ENCODE measurements around the gene GGPS1.
"Not testable (repeated sequence)": the region's sequence is repeated elsewhere in the genome, so short reads cannot be mapped to it uniquely, and the experiment has no call there.

Gene GGPS1

DNA sequence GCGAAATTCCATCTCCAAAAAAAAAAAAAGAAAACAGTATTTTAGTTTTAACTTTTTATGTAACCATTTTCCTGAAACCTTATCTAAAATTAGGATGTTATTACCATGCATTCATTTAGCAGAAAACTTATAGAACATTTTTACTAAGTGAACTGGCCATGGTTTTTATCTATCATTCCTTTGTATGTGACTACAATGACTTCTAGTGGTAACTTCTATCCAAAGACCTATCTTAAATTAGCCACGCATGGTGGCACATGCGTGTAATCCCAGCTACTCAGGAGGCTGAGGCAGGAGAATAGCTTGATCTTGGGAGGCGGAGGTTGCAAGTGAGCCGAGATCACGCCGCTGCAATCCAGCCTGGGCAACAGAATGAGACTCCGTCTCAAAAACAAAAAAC lies 11.4 kb downstream of the GGPS1 start:
- DNase-seq (ENCODE audit: low read depth, low spot score), result no peak

DNA sequence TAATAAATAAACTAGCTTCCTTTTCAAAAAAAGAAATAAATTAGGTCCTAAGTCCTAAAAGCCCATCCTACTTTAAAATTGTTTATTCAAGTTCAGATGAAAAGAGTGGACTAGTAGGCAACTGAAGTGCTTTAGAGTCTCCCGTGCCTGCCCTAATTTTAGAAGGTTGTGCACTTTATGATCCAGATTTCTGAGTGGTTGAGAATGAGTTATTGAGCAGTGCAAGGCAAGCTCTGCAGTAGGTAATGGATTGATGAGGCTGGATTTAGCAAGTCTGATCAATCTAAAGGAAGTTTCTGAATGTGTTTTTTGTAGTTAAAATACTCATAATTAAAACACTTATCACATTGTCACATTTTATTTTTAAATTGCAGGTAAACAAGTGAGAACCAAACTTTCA lies 13.0 kb downstream of the GGPS1 start:
- no peak for DNase-seq (ENCODE audit: low read depth, low spot score)

DNA sequence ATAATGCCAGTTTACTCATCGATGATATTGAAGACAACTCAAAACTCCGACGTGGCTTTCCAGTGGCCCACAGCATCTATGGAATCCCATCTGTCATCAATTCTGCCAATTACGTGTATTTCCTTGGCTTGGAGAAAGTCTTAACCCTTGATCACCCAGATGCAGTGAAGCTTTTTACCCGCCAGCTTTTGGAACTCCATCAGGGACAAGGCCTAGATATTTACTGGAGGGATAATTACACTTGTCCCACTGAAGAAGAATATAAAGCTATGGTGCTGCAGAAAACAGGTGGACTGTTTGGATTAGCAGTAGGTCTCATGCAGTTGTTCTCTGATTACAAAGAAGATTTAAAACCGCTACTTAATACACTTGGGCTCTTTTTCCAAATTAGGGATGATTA lies 13.7 kb downstream of the GGPS1 start:
- no peak for DNase-seq (ENCODE audit: low read depth, low spot score)

- DNase-seq (ENCODE audit: low read depth, low spot score), result no peak
These were observed 14.1 kb downstream of the GGPS1 start for GRCh38 chr1:235342471-235342870.

GRCh38 chr1:235343726-235344125 lies 15.4 kb downstream of the GGPS1 start:
- DNase-seq (ENCODE audit: low read depth, low spot score), result no peak

- DNase-seq (ENCODE audit: low read depth, low spot score), result no peak
These were observed 23.1 kb downstream of the GGPS1 start for GRCh38 chr1:235351441-235351840.

DNA sequence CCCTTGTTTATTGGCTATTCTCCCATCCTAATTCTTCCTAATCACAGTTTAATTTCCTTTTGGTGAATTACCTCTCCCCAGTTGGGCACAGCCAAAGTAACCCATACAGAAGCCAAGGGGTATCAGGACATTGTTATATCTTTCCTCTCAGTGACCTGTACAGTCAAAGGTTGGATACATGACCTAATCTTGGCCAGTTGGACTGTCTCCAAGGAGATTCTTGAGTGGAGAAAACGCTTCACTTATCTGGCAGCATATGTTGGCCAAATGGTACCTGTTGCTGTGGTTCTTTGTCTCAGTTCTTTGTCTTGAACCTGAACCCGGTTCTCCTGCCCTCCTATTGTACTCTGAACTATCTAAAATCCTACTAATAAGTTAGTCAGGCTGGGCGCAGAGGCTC lies 23.5 kb downstream of the GGPS1 start:
- no peak for DNase-seq (ENCODE audit: low read depth, low spot score)

DNA sequence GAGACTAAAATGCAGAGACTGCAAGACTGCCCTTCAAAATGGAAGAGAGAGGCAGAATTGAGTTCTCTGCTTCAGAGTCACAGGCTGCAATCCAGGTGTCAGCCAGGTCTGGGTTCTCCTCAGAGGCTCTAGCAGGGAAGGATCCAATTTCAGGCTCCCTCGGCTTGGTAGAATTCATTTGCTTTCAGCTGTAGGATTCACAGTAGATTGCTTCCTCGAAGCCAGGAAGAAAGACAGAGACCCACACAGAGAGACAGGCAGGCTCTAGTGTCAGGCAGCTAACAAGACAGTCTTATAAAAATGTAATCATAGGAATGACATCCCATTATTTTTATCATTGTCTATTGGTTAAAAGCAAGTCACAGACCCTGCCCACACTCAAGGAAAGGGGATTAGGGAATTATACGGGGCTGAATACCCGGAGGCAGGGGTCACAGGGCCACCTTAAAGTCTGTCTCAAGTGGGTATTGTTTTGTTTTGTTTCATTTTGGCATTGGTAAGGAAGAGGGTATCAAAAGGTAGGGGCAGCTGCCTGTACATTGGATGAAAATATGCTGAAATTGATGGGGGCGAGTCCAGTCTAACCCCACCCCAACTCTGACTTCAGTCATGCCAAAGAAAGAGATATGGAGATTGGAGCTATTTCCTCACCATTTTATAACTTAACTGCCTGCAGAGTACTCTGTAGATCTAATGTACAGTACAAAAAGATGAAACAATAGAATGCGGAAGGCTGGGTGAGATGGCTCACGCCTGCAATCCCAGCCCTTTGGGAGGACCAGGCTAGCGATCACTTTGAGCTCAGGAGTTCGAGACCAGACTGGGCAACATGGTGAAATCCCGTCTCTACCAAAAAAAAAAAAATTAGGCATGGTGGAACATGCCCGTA lies 29.4 kb downstream of the GGPS1 start:
- DNase-seq (ENCODE audit: low read depth, low spot score), result peak; percentile 48

DNA sequence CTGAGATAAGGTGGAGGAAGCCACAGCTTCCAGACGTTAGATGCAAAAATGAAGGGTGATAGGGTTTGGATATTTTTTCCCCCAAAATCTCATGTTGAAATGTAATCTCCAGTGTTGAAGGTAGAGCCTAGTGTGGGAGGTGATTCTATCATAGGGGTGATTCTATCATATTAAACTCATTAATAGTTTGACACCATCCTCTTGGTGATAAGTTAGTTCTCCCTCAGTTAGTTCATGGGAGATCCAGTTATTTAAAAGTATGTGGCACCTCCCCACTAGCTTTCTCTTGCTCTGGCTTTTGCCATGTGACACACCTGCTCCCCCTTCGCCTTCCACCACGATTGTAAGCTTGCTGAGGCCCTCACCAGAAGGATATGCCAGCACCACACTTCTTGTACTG lies 30.5 kb downstream of the GGPS1 start:
- no peak for DNase-seq (ENCODE audit: low read depth, low spot score)

GRCh38 chr1:235364189-235364588 lies 35.8 kb downstream of the GGPS1 start:
- not testable (repeated sequence) for DNase-seq (ENCODE audit: low read depth, low spot score)

DNA sequence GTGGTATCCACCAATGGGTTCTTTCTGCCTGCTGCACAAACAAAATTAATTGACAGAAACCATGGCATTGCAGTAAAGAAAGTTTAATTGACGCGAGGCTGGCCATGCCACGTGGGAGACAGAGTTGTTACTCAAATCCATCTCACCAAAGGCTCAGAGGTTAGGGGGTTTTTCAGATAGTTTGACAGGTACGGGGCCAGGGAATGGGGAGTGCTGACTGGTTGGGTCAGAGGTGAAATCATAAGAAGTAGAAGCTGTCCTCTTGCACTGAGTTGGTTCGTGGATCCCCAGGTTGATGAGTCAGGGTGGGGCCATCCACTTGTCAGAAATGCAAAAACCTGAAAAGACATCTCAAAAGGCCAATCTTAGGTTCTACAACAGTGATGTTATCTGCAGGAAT lies 37.9 kb downstream of the GGPS1 start:
- no peak for DNase-seq (ENCODE audit: low read depth, low spot score)

DNA sequence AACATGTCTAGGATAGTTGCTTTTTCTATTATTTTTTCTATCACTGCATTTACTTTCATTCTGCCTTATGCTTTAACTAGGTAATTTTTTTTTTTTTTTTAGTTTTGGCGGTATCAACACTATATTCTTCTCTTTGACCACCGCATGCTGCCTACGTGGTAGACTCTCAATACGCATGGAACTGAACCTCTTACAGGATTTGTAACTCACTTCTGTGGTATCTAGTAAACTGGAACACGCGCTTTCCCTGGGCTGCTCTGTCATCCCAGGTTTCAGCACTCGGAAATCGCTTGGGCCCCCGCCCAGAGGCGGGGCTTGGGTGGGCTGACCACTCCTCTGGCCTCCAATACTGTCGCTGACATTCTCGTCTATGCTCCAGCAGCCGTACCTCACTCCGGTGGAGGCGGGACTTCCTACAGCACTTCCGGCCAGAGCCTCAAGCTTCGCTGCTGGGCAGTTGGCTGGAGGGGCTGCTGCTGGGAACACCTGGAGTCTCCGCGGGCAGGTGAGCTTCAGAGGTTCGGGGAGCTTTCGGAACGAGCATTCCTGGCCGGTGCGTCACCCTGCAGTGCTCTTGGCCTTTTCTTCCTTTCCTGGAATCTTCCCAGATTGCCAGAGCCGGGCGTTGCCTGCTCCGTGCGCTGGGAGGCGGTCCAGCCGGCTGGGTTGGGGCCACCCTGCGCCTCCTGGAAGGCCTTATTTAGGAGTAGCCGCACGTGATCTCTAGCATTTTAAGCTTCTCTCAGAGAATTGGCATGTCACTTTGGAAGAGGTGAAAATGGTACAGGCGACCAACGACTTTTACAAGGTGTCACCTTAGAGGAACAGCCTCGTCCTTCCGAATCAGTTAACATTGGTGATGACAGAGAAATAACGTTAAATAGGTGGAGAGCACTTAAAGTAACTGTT lies 38.9 kb downstream of the GGPS1 start, which contains the start of gene TBCE:
Gene TBCE (plus strand): TSS at position 428 of the 909 bp plus-strand sequence. CDS start 12,623 bp downstream, outside the sequence.
- peak; percentile 98 for DNase-seq (ENCODE audit: low read depth, low spot score)

DNA sequence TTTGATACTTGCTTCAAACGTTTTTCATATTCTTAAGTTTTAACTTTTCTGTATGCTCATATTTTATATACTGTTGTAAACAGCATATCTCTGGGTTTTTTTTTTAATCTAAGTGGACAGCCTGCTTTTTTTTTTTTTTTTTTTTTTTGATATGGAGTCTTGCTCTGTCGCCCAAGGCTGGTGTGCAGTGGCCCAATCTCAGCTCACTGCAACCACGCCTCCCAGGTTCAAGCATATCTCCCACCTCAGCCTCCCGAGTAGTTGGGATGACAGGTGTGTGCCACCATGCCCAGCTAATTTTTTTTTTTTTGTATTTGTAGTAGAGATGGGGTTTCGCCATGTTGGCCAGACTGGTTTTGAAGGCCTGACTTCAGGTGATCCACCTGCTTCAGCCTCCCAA lies 40.1 kb downstream of the GGPS1 start:
- no peak for DNase-seq (ENCODE audit: low read depth, low spot score)

GRCh38 chr1:235369802-235370201 lies 41.4 kb downstream of the GGPS1 start:
- no peak for DNase-seq (ENCODE audit: low read depth, low spot score)

DNA sequence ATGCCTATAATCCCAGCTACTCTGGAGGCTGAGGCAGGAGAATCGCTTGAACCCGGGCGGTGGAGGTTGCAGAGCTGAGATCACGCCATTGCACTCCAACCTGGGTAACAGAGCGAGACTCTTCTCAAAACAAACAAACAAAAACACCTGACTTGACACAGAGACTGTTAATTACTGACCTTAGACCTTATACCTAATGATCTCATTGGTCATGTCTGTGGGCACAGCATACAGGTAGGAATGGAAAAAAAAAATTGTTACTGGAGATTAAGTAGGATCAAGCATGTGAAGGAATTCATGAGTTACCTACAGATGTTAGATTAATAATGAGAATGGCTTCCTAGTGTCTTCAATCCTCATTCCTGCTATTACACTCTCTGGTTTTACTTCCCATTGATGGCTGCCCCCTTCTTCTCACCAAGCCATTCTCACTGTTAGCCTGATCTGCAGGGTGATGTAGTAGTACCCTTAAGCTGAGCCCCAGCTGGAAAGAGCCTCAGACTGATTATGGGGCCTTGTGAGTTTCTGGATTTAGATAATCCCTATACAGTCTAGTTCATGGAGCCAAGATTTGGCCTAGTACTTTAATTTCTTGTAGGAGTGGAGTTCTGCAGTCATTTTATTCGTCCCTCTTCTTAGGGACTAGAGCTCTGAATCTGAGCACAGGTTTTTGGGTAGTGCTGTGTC lies 47.7 kb downstream of the GGPS1 start:
- no peak for DNase-seq (ENCODE audit: low read depth, low spot score)

DNA sequence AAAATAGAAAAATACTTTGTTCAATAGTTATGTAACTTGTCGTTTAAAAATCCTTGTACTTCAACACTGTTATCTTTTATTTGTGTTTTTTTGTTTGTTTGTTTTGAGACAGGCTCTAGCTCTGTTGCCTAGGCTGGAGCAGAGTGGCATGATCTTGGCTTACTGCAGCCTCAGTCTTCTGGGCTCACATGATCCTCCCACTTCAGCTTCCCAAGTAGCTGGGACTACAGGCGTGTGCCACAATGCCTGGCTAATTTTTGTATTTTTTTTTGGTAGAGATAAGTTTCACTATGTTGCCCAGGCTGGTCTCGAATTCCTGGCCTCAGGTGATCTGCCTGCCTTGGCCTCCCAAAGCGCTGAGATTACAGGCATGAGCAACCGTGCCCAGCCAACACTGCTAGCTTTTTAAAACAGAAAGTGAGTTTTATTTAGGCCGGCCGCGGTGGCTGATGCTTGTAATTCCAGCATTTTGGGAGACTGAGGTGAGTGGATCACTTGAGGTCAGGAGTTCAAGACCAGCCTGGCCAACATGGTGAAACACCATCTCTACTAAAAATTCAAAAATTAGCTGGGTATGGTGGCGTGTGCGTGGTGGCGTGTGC lies 49.9 kb downstream of the GGPS1 start:
- not testable (repeated sequence) for DNase-seq (ENCODE audit: low read depth, low spot score)

DNA sequence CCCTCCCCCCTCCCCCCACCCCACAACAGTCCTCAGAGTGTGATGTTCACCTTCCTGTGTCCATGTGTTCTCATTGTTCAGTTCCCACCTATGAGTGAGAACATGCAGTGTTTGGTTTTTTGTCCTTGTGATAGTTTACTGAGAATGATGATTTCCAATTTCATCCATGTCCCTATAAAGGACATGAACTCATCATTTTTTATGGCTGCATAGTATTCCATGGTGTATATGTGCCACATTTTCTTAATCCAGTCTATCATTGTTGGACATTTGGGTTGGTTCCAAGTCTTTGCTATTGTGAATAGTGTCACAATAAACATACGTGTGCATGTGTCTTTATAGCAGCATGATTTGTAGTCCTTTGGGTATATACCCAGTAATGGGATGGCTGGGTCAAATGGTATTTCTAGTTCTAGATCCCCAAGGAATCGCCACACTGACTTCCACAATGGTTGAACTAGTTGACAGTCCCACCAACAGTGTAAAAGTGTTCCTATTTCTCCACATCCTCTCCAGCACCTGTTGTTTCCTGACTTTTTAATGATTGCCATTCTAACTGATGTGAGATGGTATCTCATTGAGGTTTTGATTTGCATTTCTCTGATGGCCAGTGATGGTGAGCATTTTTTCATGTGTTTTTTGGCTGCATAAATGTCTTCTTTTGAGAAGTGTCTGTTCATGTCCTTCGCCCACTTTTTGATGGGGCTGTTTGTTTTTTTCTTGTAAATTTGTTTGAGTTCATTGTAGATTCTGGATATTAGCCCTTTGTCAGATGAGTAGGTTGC lies 53.8 kb downstream of the GGPS1 start:
- not testable (repeated sequence) for DNase-seq (ENCODE audit: low read depth, low spot score)

DNA sequence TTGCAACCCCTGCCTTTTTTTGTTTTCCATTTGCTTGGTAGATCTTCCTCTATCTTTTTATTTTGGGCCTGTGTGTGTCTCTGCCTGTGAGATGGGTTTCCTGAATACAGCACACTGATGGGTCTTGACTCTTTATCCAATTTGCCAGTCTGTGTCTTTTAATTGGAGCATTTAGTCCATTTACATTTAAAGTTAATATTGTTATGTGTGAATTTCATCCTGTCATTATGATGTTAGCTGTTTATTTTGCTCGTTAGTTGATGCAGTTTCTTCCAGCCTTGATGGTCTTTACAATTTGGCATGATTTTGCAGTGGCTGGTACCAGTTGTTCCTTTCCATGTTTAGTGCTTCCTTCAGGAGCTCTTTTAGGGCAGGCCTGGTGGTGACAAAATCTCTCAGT lies 57.3 kb downstream of the GGPS1 start:
- not testable (repeated sequence) for DNase-seq (ENCODE audit: low read depth, low spot score)

- no peak for DNase-seq (ENCODE audit: low read depth, low spot score)
These were observed 63.5 kb downstream of the GGPS1 start for GRCh38 chr1:235391874-235392273.
